Left hindlimb (tissue), 1 donor: ENCODE data around the gene CUL2.
A peak's percentile ranks its signal among the peaks of the same experiment; 100 is the strongest.
"Not testable (repeated sequence)": the region's sequence is repeated elsewhere in the genome, so short reads cannot be mapped to it uniquely, and the experiment has no call there.

Experiments
- DNase-seq: peaks from one replicate; pipeline ENCODE4 v3.0.0-alpha.2; 2018

The CUL2 gene

DNA sequence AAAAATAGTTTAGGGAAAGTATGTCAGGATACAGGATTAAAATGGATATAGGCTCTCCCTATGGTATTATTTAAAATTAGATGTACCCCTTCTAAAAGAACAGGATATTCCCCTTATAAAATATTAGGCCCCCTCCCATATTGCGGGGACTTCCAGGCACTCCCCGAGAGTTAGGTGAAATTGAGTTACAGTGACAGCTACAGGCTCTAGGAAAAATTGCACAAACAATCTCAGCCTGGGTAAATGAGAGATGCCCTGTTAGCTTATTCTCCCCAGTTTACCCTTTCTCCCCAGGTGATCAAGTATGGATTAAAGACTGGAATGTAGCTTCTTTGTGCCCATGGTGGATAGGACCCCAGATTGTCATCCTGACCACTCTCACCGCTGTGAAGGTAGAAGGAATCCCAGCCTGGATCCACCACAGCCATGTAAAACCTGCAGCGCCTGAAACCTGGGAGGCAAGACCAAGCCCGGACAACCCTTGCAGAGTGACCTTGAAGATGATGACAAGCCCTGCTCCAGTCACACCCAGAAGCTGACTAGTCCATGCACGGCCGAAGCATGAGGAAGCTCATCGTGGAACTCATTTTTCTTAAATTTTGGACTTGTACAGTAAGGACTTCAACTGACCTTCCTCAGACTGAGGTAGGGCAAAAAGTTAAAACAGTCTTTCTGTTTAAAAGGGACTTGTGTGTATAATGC lies 115.6 kb downstream of the CUL2 start:
- not testable (repeated sequence) for DNase-seq

GRCh38 chr10:34973757-34974156 lies 116.4 kb downstream of the CUL2 start:
- DNase-seq: not testable (repeated sequence)

- DNase-seq: not testable (repeated sequence)
Measured at GRCh38 chr10:34973121-34973520, 117.0 kb downstream of the CUL2 start.

DNA sequence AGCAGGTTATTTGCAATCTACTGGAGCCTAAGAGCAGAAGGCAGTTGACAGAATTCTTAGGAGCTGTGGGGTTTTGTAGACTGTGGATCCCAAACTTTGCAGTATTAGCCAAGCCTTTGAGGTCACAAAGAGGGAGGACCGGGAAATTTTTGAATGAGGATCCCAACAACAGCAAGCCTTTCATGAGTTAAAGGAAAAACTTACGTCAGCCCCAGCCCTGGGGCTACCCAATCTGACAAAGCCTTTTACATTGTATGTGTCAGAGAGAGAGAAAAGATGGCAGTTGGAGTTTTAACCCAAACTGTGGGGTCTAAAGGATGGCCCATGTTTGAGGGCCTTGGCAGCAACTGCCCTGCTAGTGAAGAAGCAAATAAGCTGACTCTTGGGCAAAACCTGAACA lies 117.5 kb downstream of the CUL2 start:
- not testable (repeated sequence) for DNase-seq

- DNase-seq: not testable (repeated sequence)
Measured at GRCh38 chr10:34971606-34972334, 118.4 kb downstream of the CUL2 start.

DNA sequence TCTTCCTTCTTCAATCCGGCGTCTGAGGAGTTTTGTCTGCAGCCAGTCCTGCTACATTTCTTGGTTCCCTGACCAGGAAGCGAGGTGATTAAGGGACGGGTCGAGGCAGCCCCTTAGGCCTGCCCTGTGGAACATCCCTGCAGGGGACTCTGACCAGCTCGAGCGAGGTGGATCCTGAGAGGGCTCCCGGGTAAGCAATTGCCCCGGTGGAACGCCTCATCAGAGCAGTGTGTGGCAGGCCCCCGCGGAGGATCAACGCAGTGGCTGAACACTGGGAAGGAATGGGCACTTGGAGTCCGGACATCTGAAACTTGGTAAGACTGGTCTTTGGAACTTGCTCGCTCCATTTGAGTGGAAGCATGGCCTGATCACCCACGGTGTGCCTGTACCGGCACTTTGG lies 121.0 kb downstream of the CUL2 start:
- DNase-seq: no peak

- DNase-seq: peak; percentile 87
Measured at GRCh38 chr10:34967335-34967880, 122.7 kb downstream of the CUL2 start.

DNA sequence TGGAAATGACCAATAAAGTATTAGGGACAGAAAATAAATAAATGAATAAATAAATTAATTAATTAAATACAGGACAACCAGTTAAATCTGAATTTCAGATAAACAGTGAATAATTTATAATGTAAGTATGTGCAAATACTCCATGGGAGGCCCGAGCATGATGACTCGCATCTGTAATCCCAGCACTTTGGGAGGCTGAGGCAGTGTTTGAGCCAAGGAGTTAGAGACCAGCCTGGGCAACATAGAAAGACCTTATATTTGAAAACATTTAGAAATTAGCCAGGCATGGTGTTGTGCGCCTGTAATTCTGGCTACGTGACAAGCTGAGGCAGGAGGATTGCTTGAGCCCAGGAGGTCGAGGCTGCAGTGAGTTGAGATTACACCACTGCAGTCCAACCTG lies 123.7 kb downstream of the CUL2 start:
- no peak for DNase-seq

DNA sequence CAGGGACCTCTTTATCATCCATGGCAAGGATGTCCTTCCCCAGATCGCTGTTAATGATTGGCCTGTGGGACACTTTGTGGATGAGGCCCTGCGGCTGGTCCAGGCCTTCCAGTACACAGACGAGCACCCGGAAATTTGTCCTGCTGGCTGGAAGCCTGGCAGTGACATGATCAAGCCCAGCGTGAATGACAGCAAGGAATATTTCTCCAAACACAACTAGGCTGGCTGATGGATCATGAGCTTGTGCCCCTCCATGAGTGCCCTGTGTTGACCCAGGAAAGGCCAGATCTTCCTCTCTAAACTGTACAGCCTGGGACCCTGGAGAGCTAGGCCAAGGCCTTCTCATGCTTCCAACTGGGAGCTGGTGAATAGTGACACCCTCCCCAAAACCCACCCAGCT lies 124.1 kb downstream of the CUL2 start:
- no peak for DNase-seq

- no peak for DNase-seq
Measured at GRCh38 chr10:34964166-34964800, 125.9 kb downstream of the CUL2 start.

GRCh38 chr10:34962866-34963265 lies 127.3 kb downstream of the CUL2 start:
- DNase-seq: no peak

- no peak for DNase-seq
Measured at GRCh38 chr10:34960983-34961382, 129.2 kb downstream of the CUL2 start.

- no peak for DNase-seq
Measured at GRCh38 chr10:34959786-34960185, 130.4 kb downstream of the CUL2 start.

DNA sequence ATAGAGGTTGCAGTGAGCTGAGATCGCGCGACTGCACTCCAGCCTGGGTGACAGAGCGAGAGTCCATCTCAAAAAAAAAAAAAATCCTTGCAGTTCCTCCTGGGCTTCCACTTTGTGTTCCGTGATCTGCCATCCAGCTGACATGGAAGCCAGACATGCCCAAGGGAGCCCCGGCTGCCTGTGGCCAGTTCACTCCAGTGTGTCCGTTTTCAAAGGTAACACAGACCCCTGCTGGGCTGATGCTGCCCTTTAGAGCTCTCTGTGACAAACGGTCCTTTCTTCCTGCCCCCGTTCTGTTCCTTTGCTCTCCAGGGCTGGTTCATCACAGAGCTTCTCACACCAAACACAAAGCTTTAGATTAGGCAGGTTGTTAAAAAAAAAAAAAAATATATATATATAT lies 130.8 kb downstream of the CUL2 start:
- DNase-seq: no peak
